ENCODE measurements around the gene CRACR2A.
A peak's percentile ranks its signal among the peaks of the same experiment; 100 is the strongest.

CRACR2A gene

DNA sequence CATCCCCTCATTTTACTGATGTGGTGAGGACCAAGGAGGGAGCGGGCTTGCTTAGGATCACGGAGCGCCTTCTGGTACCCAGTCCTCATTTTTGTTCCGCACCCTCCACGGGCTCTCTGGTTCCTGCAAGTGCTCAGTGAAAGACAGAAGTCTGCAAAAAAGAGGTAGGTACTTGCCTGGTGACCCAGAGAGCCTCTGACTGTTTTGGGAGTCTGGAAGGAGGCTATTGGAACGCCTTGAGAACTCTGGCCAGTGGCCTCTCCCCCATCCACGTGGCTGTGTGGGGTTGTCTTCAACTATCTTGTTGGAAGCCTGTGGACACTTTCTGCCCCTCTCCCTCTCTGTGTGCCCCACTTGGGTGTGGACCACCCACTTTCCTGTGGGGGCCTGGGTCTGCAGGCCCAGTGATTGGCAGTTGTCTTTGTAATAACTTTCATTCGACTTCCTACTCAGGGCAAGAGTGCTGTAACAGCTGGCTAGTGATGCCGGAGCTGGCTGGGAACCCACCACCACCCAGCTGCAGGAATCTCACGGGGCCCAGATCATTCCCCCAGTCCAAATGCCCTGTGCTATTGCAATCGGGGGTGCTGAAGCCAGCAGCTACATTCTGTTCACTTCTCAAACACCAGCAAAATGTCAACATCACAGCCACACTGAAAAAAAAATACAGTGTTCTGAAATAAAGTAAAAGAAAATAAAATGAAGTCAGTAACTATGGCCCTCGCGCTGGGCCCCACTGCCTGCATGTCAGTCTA, 139.1 kb downstream of the CRACR2A start:
- no peak for DNase-seq

DNA sequence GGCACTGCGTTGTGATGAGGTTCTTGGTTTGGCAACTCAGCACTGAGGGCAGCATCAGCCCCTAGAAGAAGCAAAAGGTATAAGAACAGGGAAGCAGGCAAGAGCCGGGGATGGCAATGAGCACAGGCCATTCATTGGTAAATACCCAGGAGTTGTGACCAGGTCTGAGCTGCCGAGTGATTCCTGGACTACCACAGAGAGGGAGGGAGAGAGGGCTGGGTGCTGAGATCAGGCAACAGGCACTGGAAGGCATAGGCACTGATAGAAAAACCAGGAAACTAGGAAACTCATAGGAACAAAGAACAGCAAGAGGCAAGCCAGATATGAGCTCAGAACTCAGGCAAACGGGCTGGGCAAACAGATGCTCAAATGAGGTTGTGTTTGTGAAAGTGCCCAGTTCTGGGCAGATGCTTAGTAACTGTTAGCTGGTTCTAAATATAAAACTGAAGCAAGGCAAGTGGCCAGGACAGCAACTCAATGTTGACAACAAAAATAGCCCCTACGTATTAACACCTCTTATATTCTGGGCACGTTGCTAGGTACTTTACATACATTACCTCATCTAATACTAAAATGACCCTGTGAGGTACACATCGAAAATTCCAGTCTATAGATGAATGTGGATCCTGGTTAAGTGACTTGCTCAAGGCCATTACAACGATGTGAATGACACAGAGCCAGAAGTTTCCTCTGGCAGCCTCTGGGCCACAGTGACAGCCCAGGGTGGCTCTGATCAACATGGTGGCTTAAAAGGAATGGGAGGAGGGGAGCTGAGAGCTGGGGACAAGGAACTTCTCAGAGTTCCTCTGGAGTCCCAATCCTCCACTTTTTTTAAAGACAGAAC, 140.8 kb downstream of the CRACR2A start:
- peak; percentile 32 for DNase-seq

DNA sequence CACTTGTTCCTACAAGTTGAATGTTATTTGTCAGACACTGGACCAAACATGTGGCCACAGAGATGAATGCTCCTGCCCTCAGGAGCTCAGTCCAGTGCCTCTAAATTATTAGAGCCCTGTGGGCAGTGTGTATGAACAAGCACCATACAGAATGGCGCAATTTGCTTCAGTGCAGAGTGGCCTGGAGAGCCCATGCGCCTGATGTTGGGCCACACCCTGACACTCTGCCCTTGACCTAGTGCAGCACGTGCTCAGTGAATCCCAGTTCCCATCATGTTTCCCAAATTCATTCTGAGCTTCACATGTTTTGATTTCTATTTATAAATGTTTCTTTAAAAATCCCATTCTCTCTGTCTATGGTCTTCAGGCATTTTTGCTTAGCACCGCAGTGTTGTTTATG, 145.1 kb downstream of the CRACR2A start:
- DNase-seq: no peak

- DNase-seq: no peak
Measured at GRCh38 chr12:3607039-3607720, 145.7 kb downstream of the CRACR2A start.

DNA sequence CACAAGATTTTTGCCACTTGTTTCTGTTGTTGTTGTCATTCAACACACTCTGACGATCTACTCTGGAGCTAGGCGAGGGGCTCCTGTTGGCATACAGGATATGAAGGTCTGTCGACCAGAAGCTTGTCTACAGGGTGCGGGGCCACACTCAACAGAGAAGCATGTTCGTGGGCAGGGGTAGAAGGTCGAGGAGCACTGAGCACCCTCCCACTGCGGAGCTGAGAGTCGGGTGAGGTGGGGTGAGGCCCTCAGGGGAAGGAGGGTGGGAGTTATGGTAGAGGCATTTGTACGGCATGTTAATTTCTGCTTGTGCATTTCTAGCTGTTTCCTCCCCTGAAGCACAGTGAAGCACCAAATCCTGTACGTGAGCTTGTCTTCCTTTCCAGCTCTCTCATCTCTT, 146.8 kb downstream of the CRACR2A start:
- DNase-seq: no peak

- DNase-seq: no peak
Measured at GRCh38 chr12:3605692-3606091, 147.2 kb downstream of the CRACR2A start.

- DNase-seq: peak; percentile 78
Measured at GRCh38 chr12:3604748-3605586, 147.9 kb downstream of the CRACR2A start.

GRCh38 chr12:3604286-3604685, 148.6 kb downstream of the CRACR2A start:
- no peak for DNase-seq

- no peak for DNase-seq
Measured at GRCh38 chr12:3603576-3603975, 149.3 kb downstream of the CRACR2A start.

- no peak for DNase-seq
Measured at GRCh38 chr12:3602488-3602887, 150.4 kb downstream of the CRACR2A start.

DNA sequence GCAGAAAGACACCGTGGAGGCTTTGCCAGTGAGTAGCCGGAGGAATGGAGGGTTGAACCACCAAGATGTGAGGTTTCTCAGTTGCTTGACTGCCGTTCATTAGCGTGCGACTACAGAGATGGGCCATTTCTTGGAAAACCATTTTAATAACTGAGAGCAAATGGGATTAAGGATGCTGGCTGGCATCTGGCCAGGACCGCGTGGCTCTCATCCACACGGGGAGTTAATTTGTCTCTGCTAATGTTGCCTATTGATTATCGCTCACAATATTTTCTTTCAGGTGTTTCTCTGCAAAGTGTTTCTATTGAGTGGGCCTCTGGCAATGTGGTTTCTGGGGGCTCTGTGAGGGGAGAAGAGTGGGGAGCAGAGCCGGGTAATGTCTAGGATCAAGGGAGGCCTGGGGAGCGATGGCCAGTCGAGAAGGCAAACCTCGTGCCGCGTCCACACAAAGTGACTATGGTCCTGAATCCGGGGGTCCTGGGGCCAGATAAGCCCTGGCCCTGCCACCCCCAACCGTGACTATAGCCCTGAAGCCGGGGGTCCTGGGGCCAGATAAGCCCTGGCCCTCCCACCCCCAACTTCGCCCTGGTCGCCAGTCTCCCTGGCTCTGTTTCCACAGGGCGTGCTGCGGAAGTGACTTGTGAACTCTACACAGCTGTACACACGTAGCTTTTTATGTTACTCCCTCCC, 151.3 kb downstream of the CRACR2A start:
- no peak for DNase-seq

GRCh38 chr12:3600951-3601350, 152.0 kb downstream of the CRACR2A start:
- no peak for DNase-seq

- DNase-seq: no peak
Measured at GRCh38 chr12:3600039-3600720, 152.7 kb downstream of the CRACR2A start.

DNA sequence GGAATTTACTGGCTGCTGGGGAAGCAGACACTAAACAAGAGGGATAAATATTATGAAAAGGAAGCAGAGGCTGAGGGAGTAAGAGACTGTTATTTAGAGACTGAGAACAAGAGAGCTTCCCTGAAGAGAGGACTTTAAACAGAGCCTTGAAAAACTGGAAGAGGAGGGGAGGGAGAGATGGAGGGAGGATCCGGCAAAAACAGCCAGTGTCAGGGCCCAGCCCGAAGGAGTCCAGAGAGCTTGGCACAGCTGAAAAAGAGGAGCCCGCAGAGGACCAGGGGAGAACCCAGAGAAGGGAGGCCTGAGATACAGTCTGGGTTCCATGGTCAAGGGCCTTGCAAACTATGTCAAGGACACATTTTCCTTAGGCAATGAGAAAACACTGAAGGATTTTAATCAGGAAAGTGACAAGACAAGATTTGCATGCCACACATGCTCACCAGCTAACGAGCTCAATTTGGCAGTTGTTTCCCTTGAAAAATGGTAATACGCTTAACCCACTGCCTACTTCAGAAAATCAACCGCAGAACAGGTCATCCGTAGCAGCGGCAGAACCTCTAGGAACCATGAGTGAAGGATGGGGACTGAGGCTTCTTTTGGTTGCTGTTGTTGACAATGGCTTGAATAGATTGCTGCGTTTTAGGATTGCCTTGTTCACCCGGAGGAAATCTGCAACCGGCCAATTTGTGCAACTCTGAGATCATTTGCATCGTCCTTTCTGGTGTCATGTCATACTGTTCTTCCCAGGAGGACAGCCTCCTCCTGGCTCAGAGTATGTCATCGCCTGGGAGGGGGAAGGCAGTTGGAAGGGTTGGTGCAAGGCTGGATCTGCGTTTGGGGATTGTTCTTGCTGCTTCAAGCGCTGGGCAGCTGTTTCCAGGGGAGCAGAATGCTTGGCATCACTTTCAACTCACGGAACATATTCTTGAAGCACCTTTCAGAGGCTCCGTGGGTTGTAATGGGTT, 153.7 kb downstream of the CRACR2A start:
- DNase-seq: no peak

GRCh38 chr12:3597526-3598210, 155.2 kb downstream of the CRACR2A start:
- no peak for DNase-seq

GRCh38 chr12:3596703-3597415, 156.1 kb downstream of the CRACR2A start:
- DNase-seq: no peak

GRCh38 chr12:3595721-3596120, 157.2 kb downstream of the CRACR2A start:
- no peak for DNase-seq

DNA sequence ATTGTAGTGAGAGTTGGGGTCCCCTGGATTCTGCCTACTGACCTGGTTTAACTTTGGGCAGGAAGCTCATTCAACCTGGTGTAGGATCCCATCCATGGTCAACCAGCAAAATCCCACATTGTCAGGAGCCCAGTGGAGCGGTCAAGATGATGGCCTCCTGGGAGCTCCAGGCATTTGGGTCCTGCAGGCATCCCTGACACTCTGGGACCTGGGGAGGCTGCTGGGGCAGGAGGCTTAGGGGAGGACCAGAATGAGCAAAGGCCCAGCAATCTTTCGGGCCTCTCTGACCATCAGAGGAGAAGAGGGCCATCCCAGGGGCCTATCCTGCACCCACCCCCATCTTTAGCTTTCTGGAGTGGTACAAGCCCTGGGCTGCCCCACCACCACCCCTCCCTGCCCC, 157.9 kb downstream of the CRACR2A start:
- DNase-seq: no peak

GRCh38 chr12:3593906-3594483, 158.9 kb downstream of the CRACR2A start:
- DNase-seq: no peak

Data from NCI-H2029 (cell line).